ENCODE data around the gene UACA.

The UACA gene

DNA sequence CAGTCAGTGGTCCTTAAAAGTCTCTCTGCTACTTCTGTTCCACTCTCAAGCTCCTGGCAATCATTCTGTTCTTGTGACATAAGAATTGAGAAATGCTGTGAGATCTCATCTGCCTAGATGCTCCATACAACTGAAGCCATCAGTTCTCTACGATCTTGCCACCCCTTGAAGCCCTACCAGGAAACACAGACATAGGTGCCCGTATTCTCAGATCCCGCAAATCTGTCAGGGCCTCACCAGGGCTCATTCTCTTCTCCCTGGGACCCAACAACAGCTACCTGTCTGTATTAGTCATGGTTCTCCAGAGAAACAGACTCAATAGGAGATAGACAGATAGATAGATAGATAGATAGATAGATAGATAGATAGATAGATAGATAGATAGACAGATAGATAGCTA is 149.1 kb downstream of the UACA start:
- WGBS (ENCODE audit: insufficient coverage, insufficient read length) = no CpG with 5 or more reads among the region's 3 CpGs
- Histone ChIP-seq H3K36me3 (ENCODE audit: control insufficient read depth, insufficient read depth, low read length) (no peaks in the 10 kb centered on the region), H3K9me3 (ENCODE audit: control insufficient read depth, insufficient read depth, low read length) (no peaks in the 10 kb centered on the region), H3K4me1 (ENCODE audit: control insufficient read depth, insufficient read depth, low read length) (0 out of 2 replicates have a peak, but pooled peaks cover 2% of the 10 kb centered on the region), H3K4me3 (ENCODE audit: low read length) (no peak overlapping the region), H3K27me3 (ENCODE audit: control insufficient read depth, insufficient read depth, low read length) (no peaks in the 10 kb centered on the region), H3K27ac (ENCODE audit: low read length) (no peak overlapping the region)
- DNase-seq (ENCODE audit: low read depth, low spot score) = no peak

GRCh38 chr15:70613271-70613670 is 150.1 kb downstream of the UACA start:
- Histone ChIP-seq H3K27ac (ENCODE audit: low read length) (no peak overlapping the region), H3K9me3 (ENCODE audit: control insufficient read depth, insufficient read depth, low read length) (no peaks in the 10 kb centered on the region), H3K4me1 (ENCODE audit: control insufficient read depth, insufficient read depth, low read length) (0 out of 2 replicates have a peak, but pooled peaks cover 2% of the 10 kb centered on the region), H3K36me3 (ENCODE audit: control insufficient read depth, insufficient read depth, low read length) (no peaks in the 10 kb centered on the region), H3K27me3 (ENCODE audit: control insufficient read depth, insufficient read depth, low read length) (no peaks in the 10 kb centered on the region), H3K4me3 (ENCODE audit: low read length) (no peak overlapping the region)
- WGBS (ENCODE audit: insufficient coverage, insufficient read length) = no CpG with 5 or more reads among the region's 2 CpGs
- DNase-seq (ENCODE audit: low read depth, low spot score) = no peak

DNA sequence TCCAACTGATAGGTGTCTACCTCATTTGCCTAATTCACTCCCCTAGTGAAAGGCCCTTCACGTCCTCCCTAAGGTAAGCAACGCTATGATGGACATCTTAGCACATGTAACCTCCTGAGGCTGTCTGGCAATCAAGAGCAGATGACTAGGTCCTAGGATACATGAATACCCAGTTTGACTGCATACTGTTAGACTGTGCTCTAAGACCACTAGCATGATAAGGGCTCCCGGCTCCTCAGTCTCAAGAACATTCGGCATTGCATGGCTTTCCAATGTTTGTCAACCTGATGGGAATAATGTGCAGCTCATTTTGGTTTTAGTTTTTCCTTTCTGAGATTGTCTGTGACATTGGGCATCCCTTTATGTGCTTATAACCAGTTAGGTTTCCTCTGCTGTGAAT is 152.1 kb downstream of the UACA start:
- Histone ChIP-seq H3K9me3 (ENCODE audit: control insufficient read depth, insufficient read depth, low read length) (no peaks in the 10 kb centered on the region), H3K36me3 (ENCODE audit: control insufficient read depth, insufficient read depth, low read length) (no peaks in the 10 kb centered on the region), H3K27ac (ENCODE audit: low read length) (no peak overlapping the region), H3K4me3 (ENCODE audit: low read length) (no peak overlapping the region), H3K27me3 (ENCODE audit: control insufficient read depth, insufficient read depth, low read length) (no peaks in the 10 kb centered on the region), H3K4me1 (ENCODE audit: control insufficient read depth, insufficient read depth, low read length) (0 out of 2 replicates have a peak, but pooled peaks cover 2% of the 10 kb centered on the region)
- no CpG with 5 or more reads among the region's 4 CpGs for WGBS (ENCODE audit: insufficient coverage, insufficient read length)
- DNase-seq (ENCODE audit: low read depth, low spot score) = no peak

GRCh38 chr15:70610541-70610940 is 152.8 kb downstream of the UACA start:
- Histone ChIP-seq H3K4me1 (ENCODE audit: control insufficient read depth, insufficient read depth, low read length) (no peaks in the 10 kb centered on the region), H3K27me3 (ENCODE audit: control insufficient read depth, insufficient read depth, low read length) (no peaks in the 10 kb centered on the region), H3K36me3 (ENCODE audit: control insufficient read depth, insufficient read depth, low read length) (no peaks in the 10 kb centered on the region), H3K4me3 (ENCODE audit: low read length) (no peak overlapping the region), H3K27ac (ENCODE audit: low read length) (no peak overlapping the region), H3K9me3 (ENCODE audit: control insufficient read depth, insufficient read depth, low read length) (no peaks in the 10 kb centered on the region)
- no peak for DNase-seq (ENCODE audit: low read depth, low spot score)
- WGBS (ENCODE audit: insufficient coverage, insufficient read length) = no CpG with 5 or more reads among the region's 2 CpGs

- no peaks in the 10 kb centered on the region for H3K27me3 ChIP-seq (ENCODE audit: control insufficient read depth, insufficient read depth, low read length)
- no peak for DNase-seq (ENCODE audit: low read depth, low spot score)
- H3K27ac ChIP-seq (ENCODE audit: low read length) = no peak overlapping the region
- no peaks in the 10 kb centered on the region for H3K4me1 ChIP-seq (ENCODE audit: control insufficient read depth, insufficient read depth, low read length)
- H3K9me3 ChIP-seq (ENCODE audit: control insufficient read depth, insufficient read depth, low read length) = no peaks in the 10 kb centered on the region
- no peaks in the 10 kb centered on the region for H3K36me3 ChIP-seq (ENCODE audit: control insufficient read depth, insufficient read depth, low read length)
- no peak overlapping the region for H3K4me3 ChIP-seq (ENCODE audit: low read length)
- WGBS (ENCODE audit: insufficient coverage, insufficient read length) = no CpG with 5 or more reads among the region's 10 CpGs
Measured at GRCh38 chr15:70609889-70610288, 153.5 kb downstream of the UACA start.

DNA sequence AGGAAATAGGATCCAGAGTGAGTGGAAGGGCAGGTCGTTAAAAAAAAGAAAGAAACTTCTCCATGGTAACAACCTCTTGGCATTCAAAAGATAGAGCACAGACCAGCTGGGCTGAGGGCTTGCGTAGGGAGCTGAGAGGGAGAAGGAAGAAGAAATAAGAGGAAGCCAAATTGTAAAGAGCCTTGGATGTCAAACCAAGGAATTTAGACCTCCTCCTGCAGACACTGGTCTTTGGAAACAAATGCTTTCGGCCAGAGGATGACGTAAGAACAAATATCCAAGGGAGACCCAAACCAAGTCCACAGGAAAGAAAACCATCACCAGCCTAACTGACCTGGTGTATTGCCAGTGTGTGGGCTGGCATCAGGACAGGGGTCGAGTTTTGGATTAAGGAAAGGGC is 155.2 kb downstream of the UACA start:
- Histone ChIP-seq H3K9me3 (ENCODE audit: control insufficient read depth, insufficient read depth, low read length) (no peaks in the 10 kb centered on the region), H3K27ac (ENCODE audit: low read length) (no peak overlapping the region), H3K36me3 (ENCODE audit: control insufficient read depth, insufficient read depth, low read length) (no peaks in the 10 kb centered on the region), H3K4me3 (ENCODE audit: low read length) (no peak overlapping the region), H3K27me3 (ENCODE audit: control insufficient read depth, insufficient read depth, low read length) (no peaks in the 10 kb centered on the region), H3K4me1 (ENCODE audit: control insufficient read depth, insufficient read depth, low read length) (no peaks in the 10 kb centered on the region)
- no peak for DNase-seq (ENCODE audit: low read depth, low spot score)
- no CpG with 5 or more reads among the region's 5 CpGs for WGBS (ENCODE audit: insufficient coverage, insufficient read length)

DNA sequence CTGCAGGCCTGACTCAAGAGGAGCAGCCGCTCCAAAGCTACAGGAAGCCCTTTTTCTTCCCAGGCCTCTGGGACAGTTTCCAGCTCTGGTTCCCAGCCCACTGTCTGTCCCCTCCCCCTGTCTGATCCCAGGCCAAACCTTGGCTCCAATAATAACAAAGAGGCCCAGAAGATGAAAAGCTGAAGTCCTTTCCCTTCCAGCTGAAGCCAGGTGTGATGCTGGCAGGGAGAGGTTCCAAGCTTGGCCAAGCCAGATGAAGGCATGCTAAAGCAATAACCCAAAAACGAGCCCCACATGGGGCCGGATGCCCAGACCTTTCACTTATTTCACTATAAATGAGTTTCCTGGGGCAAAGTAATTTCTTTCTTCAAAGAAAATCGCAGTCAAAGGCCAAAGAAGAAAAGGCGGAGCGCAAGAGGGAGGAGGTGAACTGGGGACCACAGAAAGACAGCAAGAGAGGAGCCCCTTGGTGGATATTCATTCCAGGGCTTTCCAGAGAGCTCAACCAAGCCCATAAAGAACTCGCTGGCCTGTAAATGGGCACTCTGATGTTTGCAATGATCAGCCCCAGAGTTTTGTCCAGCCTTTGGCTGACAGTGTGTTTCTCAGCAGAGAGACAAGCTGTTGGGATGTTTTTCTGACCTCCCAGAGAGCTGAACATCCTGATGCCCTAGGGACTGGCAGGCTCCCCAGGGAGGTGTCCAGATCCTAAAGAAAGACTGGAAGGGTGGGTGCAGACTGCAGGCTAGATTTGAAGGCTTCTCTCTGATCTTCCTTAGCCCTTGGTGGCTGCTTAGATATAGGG is 157.6 kb downstream of the UACA start:
- WGBS (ENCODE audit: insufficient coverage, insufficient read length) = no CpG with 5 or more reads among the region's 7 CpGs
- H3K27ac ChIP-seq (ENCODE audit: low read length) = no peak overlapping the region

DNA sequence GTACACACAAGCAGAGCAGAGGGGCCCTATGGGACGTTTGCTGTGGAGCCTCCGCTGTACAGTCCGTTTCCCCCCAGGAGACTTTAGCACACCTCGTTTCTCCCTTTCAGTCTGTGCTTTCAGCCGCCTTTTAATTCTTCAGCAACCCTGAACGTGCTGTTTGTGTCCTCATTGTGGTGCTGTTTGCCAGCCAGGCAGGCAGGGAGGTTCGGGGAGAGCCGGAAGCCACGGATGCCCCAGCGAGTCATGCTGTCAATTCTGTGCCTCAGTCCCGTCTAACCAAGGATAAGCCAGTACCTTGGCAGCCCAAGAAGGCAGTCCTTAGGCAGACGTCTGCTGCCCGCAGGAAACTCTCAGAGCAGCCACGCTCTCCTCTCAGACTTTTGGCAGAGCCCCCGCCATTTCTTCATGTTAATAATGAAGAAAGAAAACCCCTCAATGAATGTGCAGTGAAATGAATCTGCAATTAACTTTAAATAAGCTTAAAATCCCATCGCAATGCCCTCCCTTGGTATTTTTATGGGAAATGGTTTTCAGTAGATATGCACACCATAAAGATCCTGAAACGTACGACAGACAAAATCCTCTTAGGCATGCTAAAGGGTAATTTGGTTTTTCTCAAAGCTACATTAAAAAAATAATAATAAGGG is 158.6 kb downstream of the UACA start:
- Histone ChIP-seq H3K27ac (ENCODE audit: low read length) (no peak overlapping the region), H3K4me3 (ENCODE audit: low read length) (no peak overlapping the region), H3K9me3 (ENCODE audit: control insufficient read depth, insufficient read depth, low read length) (no peaks in the 10 kb centered on the region), H3K36me3 (ENCODE audit: control insufficient read depth, insufficient read depth, low read length) (no peaks in the 10 kb centered on the region), H3K27me3 (ENCODE audit: control insufficient read depth, insufficient read depth, low read length) (no peaks in the 10 kb centered on the region), H3K4me1 (ENCODE audit: control insufficient read depth, insufficient read depth, low read length) (no peaks in the 10 kb centered on the region)
- no peak for DNase-seq (ENCODE audit: low read depth, low spot score)
- no CpG with 5 or more reads among the region's 18 CpGs for WGBS (ENCODE audit: insufficient coverage, insufficient read length)

More for the DNA sequence above, 157.6 kb downstream of the UACA start:
- Histone ChIP-seq H3K27me3 (ENCODE audit: control insufficient read depth, insufficient read depth, low read length) (no peaks in the 10 kb centered on the region), H3K4me1 (ENCODE audit: control insufficient read depth, insufficient read depth, low read length) (no peaks in the 10 kb centered on the region), H3K4me3 (ENCODE audit: low read length) (no peak overlapping the region), H3K9me3 (ENCODE audit: control insufficient read depth, insufficient read depth, low read length) (no peaks in the 10 kb centered on the region), H3K36me3 (ENCODE audit: control insufficient read depth, insufficient read depth, low read length) (no peaks in the 10 kb centered on the region)
- no peak for DNase-seq (ENCODE audit: low read depth, low spot score)
